Astrocyte (in vitro differentiated cells and primary cell): ENCODE results near the gene TRPM2.

Experiments
- EZH2 ChIP-seq: IDR thresholded peaks from 2 replicates; pipeline ENCODE4 v1.6.1; 2012; ENCODE audit warnings: mild to moderate bottlenecking, low read length, inconsistent platforms; ENCODE audit not compliant: insufficient read depth
- TF ChIP-seq, protein P1 (sequence below): IDR thresholded peaks from 2 replicates; pipeline ENCODE4 v1.5.1; 2011; ENCODE audit warnings: low read depth, mild to moderate bottlenecking, inconsistent platforms, low read length, moderate library complexity; ENCODE audit not compliant: insufficient read depth

GRCh38 chr21:44455524-44456213 is 102.2 kb downstream of the TRPM2 start:
- TF ChIP-seq, protein P1, sequence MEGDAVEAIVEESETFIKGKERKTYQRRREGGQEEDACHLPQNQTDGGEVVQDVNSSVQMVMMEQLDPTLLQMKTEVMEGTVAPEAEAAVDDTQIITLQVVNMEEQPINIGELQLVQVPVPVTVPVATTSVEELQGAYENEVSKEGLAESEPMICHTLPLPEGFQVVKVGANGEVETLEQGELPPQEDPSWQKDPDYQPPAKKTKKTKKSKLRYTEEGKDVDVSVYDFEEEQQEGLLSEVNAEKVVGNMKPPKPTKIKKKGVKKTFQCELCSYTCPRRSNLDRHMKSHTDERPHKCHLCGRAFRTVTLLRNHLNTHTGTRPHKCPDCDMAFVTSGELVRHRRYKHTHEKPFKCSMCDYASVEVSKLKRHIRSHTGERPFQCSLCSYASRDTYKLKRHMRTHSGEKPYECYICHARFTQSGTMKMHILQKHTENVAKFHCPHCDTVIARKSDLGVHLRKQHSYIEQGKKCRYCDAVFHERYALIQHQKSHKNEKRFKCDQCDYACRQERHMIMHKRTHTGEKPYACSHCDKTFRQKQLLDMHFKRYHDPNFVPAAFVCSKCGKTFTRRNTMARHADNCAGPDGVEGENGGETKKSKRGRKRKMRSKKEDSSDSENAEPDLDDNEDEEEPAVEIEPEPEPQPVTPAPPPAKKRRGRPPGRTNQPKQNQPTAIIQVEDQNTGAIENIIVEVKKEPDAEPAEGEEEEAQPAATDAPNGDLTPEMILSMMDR, result no peak
- peak; percentile 44 for TF ChIP-seq EZH2
